CD4-positive, alpha-beta T cell treated with Interferon alpha-2 for 1 hour (primary cell): ENCODE measurements around the gene QRICH1.

Experiments used
- DNase-seq, 2 donors: peaks; one replicate each; pipeline ENCODE4 v3.0.0-alpha.2; 2020 to 2022

The QRICH1 gene

GRCh38 chr3:49029563-49029884 lies 64.3 kb downstream of the QRICH1 start:
- DNase-seq = no peak

- DNase-seq = peak; percentile 95 to 97
Observed at GRCh38 chr3:49028673-49029562, 65.0 kb downstream of the QRICH1 start, which contains the start of gene IMPDH2. Gene IMPDH2, minus strand, starts transcription at chr3:49029398. Its CDS starts 48 bp downstream, at chr3:49029350.

- no peak for DNase-seq
Observed at GRCh38 chr3:49028298-49028672, 65.6 kb downstream of the QRICH1 start.

GRCh38 chr3:49027634-49028033 lies 66.2 kb downstream of the QRICH1 start:
- DNase-seq = no peak

- DNase-seq = no peak
Observed at GRCh38 chr3:49026536-49026935, 67.3 kb downstream of the QRICH1 start.

- no peak for DNase-seq
Observed at GRCh38 chr3:49025793-49026520, 67.9 kb downstream of the QRICH1 start.

GRCh38 chr3:49025005-49025792 lies 68.7 kb downstream of the QRICH1 start:
- DNase-seq = no peak

GRCh38 chr3:49024449-49024848 lies 69.4 kb downstream of the QRICH1 start:
- no peak for DNase-seq

GRCh38 chr3:49023775-49024174 lies 70.1 kb downstream of the QRICH1 start:
- DNase-seq = no peak

GRCh38 chr3:49022688-49023171 lies 71.1 kb downstream of the QRICH1 start:
- DNase-seq = no peak

- DNase-seq = peak; percentile 92 to 94
Observed at GRCh38 chr3:49021813-49022687, 71.8 kb downstream of the QRICH1 start, which contains the start of gene NDUFAF3. Gene NDUFAF3, plus strand, starts transcription at chr3:49022121. Its CDS starts 24 bp downstream, at chr3:49022145.

- DNase-seq = peak; percentile 98 to 99
Observed at GRCh38 chr3:49021213-49021812, 72.6 kb downstream of the QRICH1 start.

- peak; percentile 33 to 39 for DNase-seq
Observed at GRCh38 chr3:49020330-49021212, 73.3 kb downstream of the QRICH1 start.

- DNase-seq = no peak
Observed at GRCh38 chr3:49019941-49020329, 73.9 kb downstream of the QRICH1 start.

- no peak for DNase-seq
Observed at GRCh38 chr3:49018707-49019006, 75.2 kb downstream of the QRICH1 start.

- peak; percentile 42 to 70 for DNase-seq
Observed at GRCh38 chr3:49017971-49018706, 75.7 kb downstream of the QRICH1 start, which contains the start of gene DALRD3. Gene DALRD3, minus strand, starts transcription at chr3:49018580. Its CDS starts 16 bp downstream, at chr3:49018564.

- no peak for DNase-seq
Observed at GRCh38 chr3:49017229-49017970, 76.5 kb downstream of the QRICH1 start.

- DNase-seq = no peak
Observed at GRCh38 chr3:49016414-49017228, 77.2 kb downstream of the QRICH1 start.
